Midbrain (tissue), 1 donor: ENCODE results near the gene NOTCH1.

Experiments
- DNase-seq: peaks from one replicate; lab custom pipeline; 2025; lab: John Stamatoyannopoulos, UW

The NOTCH1 gene

DNA sequence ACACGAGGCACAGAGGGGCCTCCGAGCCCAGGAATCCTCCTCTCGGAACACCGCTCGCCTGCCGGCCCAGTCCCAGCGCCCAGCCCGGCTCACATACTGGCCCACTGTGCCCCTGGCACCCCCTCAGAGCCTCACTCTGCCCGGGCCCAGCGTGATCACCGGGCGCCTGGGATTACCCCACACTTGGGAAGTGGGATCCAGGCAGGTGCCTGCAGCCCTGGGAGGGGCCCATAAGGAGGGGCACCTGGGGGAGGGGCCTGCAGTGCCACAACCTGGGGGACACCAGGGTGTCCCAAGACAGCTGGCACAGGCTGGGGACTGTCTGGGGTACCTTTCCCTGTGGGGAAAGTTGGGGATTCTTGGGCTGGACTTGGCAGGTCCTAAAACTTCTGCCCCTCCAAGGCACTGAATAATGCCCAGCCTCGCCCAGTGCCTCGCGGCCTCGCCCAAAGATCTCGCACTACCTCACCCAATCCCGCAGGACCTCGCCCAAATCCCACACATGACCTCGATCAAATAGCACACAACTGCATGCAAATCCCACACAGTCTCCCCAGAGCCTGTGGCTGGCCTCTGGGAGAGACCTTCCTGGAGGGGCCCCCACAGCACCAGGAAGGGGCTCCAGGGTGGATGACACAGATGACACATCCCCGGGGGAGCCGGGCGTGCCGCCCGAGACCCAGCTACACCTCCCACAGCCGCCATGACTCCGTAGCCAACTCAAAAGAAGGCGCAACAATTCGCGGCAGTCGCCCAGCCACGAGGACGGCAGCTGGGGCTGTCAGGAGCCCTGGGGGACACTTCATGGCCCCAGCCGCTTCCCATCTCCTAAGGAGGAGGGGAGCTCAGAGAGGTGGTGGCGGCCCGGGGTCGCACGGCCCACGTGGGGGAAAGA is 13.7 kb downstream of the NOTCH1 start:
- DNase-seq: no peak

GRCh38 chr9:136531186-136531903 is 14.5 kb downstream of the NOTCH1 start:
- no peak for DNase-seq

DNA sequence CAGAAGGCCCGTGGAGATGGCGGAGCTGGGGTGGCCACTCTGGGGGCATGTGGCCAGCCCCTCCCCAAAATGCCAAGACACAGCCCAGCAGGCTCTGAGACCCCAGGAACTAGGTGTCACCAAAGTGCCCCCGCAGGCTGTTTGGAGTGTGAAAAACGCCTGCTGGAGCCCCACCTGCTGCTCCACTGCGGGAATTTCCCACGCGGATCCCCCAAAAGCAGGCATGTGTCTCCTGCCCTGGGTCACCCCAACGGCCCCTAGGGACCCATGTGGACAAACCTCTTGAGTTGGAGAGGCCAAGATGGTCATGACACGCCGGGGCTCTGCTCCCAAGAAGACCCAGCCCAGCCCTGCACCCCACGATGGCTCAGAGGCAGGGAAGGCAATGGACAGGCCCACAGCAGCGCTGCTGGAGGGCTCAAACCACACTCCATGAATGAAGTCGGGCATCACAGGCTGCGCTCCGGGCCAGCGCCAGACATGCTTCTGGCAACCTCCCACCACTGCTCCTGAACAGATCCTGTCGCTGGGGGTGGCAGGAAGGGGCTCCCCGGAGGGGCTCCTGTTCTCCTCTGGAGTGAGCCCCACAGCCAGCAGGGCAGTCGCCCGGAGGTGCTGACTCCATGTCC is 15.3 kb downstream of the NOTCH1 start:
- no peak for DNase-seq

DNA sequence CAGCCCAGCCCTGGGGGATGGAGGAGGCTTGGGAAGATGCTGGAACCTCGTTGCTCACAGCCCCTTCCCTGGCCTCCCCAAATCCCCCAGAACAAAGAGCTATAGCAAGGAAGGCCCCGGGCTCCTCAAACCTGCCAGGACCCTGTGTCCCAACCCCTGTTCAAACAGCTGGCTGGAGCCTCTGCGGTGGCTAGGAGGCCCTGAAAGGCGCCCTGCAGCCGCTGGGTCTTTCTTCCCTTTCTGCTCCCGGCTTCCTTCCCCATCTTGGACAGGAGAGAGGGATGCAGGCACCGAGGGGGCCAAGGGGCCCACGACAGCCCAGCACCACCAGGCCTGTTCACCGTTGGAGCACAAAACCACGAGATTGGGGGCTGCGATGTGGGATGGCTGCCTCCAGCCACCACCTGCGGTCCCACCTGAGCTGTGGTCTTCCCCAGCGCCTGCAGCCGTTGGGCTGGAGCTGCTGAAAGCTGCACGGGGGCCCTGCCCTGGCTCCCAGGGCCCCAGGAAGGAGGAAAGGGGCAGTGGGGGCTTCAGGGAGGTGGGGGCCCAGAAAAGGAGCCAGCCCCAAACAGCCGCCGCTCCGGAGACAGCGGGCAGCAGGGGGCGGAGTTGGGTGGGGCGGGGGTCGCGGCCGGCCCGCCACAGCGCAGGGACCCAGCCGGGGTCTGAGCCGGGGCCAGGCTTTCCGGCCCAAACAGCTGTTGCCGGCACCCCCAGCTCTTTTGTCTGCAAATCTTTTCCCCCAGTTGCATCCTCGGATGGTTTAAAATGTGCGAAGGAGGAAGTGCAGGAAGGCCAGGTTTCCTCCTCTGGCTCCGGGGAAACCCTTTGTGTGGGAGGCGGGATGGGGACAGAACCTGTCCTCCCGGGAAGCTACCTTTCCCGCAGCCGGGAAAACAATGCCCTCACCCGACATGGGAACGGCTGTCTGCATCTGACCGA is 16.1 kb downstream of the NOTCH1 start:
- DNase-seq: no peak

- DNase-seq: no peak
Observed at GRCh38 chr9:136528716-136529341, 17.0 kb downstream of the NOTCH1 start.

GRCh38 chr9:136527721-136528710 is 17.8 kb downstream of the NOTCH1 start:
- no peak for DNase-seq

DNA sequence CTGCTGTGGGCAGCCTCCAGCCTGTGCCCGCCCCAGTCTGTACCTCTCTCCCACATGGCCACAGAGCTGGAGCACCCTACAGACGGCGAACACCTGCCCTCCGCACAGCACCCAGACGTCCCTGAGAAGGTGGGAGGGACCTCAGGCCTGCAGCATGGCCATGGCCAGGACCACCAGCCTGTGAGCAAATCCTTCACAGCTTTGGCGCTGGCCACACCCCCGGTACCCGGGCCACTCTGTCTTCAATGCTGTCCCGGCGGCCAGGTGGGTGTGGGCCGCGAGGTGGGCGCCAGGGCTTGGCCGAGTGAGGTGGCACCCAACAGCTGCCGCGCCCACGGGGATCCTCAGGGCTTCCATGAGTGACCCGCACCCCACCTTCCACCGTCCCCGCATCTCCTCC is 18.7 kb downstream of the NOTCH1 start:
- DNase-seq: no peak

DNA sequence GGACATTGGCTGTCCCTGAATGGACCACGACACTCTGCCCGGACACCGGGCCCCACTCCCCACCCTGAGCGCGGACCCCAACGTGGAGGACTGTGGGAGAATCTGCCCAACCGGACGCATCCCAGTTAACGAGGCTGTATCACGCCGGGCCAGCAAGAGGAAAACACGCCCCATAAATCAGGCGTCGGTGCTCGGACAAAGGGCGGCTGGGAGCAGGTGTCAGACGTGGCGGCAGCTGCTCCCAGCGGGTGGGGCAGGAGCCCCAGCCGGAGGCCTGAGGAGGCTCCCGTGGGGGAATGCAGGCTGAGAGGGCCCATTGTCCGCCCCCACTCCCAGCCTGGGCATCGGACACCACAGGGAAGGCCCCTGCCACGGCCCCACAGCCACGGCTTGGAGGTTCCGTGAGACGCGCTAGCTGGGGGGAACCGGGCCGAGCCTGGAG is 19.2 kb downstream of the NOTCH1 start:
- peak; percentile 77 for DNase-seq

DNA sequence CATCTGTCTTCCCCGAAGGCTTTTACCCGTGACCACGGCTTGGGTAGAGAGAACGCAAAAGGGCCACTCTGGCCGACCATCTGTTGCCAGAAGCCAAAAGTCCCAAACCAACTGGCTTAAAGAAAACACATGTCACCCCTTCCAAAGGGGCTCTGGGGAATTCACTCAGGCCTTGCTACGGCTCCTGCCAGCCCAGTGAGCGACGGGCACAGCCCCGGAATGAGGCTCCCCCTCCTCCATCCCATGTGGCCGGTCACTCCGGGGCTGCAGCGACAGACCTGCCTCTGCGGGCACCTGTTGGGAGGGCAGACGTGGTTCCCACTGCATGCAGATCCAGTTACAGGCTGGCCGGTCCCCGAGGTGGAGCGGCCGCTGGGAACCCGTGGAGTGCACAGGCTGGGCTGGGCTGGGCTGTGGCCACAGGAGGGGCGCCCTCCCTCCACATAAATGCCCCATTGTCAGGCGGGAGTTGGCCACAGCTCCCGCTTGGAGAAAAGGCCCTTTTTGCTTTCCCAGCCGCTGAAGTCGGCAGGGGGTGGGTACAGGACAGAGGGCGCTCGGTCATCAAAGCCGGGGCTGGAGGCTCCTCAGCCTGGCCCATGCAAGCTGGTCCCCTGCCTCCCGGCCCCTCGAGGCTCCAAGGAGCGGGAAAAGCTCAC is 19.9 kb downstream of the NOTCH1 start:
- peak; percentile 92 for DNase-seq

- no peak for DNase-seq
Observed at GRCh38 chr9:136525207-136525606, 20.6 kb downstream of the NOTCH1 start.

DNA sequence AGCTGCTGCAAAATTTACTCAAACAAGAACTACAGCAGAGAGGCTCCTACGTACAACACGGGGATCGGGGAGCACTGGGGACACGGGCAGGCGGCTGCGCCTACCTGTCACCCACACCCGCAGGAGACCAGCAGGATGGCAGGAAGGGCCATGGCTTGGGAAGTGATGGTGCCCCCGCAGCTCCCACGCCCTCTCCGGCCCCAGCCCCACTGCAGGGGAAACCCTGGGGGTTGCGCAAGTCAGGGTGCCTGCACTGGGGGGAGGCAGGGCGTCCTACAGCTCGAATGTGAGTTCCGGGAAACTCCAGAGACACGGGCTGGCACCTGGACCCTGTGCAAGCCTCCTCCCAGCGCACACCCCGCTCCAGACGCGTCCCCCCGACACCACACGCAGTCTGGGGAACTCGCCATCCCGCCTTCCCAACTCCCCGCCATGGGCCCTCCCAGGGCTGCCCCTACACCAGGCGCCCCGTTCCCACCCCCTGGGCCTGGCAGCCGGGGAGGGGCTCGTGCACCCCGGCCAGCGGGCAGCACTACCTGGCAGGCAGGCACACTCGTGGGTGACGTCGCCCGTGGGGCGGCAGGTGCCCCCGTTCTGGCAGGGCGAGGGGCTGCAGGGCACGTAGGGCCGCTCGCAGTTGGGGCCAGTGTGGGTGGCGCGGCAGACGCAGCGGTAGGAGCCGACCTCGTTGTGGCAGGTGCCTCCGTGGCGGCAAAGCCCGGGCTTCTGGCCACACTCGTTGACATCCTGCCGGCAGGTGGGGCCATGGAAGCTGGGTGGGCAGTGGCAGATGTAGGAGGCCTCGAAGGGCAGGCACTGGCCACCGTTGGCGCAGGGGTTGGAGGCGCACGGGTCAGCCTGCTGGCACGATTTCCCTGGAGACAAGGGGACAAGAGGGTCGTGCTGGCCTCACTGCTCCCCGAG is 23.3 kb downstream of the NOTCH1 start:
- no peak for DNase-seq

GRCh38 chr9:136521537-136521936 is 24.3 kb downstream of the NOTCH1 start:
- no peak for DNase-seq

GRCh38 chr9:136520053-136520540 is 25.8 kb downstream of the NOTCH1 start:
- DNase-seq: no peak

GRCh38 chr9:136519263-136520052 is 26.4 kb downstream of the NOTCH1 start:
- no peak for DNase-seq

- DNase-seq: no peak
Observed at GRCh38 chr9:136518623-136519022, 27.2 kb downstream of the NOTCH1 start.

DNA sequence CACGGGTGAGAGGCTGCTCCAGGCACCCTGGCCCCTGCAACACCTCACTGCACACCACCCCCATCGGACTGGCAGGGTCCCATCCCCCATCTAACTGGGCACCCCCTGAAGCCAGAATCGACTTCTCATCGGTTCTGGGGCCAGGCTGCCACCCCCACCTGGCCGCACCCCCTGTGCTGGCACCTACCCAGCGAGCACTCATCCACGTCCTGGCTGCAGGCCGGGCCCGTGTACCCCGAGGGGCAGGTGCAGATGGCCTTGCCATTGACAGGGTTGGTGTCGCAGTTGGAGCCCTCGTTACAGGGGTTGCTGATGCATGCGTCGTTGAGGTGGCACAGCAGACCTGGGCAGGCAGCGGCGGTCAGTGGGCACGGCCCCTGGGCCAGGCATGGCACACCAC is 27.9 kb downstream of the NOTCH1 start:
- DNase-seq: no peak
